Osteocyte (in vitro differentiated cells): ENCODE results near the gene MYOCD. TPM values are rescaled to one million over a fixed set of nuclear protein-coding genes. Genes with fewer than 3 reads are reported as not detected.

Source experiments
- DNase-seq: peaks from one replicate; pipeline ENCODE4 v3.0.0; 2021; ENCODE audit warnings: mixed read lengths; ENCODE audit not compliant: unreplicated experiment; ENCODE audit errors: extremely low spot score
- H3K27ac Mint-ChIP-seq: one replicate; pipeline ENCODE4 v1.8.0; 2021; ENCODE audit warnings: mild to moderate bottlenecking, mixed read lengths; ENCODE audit not compliant: unreplicated experiment
- H3K27me3 Mint-ChIP-seq: one replicate; pipeline ENCODE4 v1.8.0; 2021; ENCODE audit warnings: mixed read lengths; ENCODE audit not compliant: unreplicated experiment
- H3K36me3 Mint-ChIP-seq: one replicate; pipeline ENCODE4 v1.8.0; 2021; ENCODE audit warnings: mixed read lengths; ENCODE audit not compliant: unreplicated experiment
- H3K4me1 Mint-ChIP-seq: one replicate; pipeline ENCODE4 v1.8.0; 2021; ENCODE audit warnings: mixed read lengths; ENCODE audit not compliant: unreplicated experiment
- H3K4me3 Mint-ChIP-seq: one replicate; pipeline ENCODE4 v1.8.0; 2021; ENCODE audit warnings: mild to moderate bottlenecking, moderate library complexity, mixed read lengths; ENCODE audit not compliant: unreplicated experiment
- H3K9me3 Mint-ChIP-seq: one replicate; pipeline ENCODE4 v1.8.0; 2021; ENCODE audit warnings: mixed read lengths; ENCODE audit not compliant: unreplicated experiment
- CTCF ChIP-seq: fragments of 200-600 bp; sonication (generic); IDR thresholded peaks from 2 replicates; pipeline ENCODE4 v1.5.0; 2021; ENCODE audit warnings: antibody characterized with exemption, mild to moderate bottlenecking, moderate library complexity
- total RNA-seq: library from RNA; stranded (reverse); gene quantifications from 2 replicates; pipeline ENCODE4 v1.2.1, GENCODE V29; 2021

MYOCD gene
- total RNA-seq, 1 donor from 2014 or later, result 13.7 TPM

- Mint-ChIP-seq H3K4me3 (no peak overlapping the region), H3K36me3 (peaks cover 13% of the 10 kb centered on the region), H3K27ac (no peak overlapping the region), H3K4me1 (peaks cover 33% of the 10 kb centered on the region), H3K9me3 (no peaks in the 10 kb centered on the region), H3K27me3 (no peaks in the 10 kb centered on the region)
- TF ChIP-seq CTCF, result no peak
- no peak for DNase-seq
Observed at GRCh38 chr17:12732366-12732765, 66.7 kb downstream of the MYOCD start.

GRCh38 chr17:12734926-12735325, 69.2 kb downstream of the MYOCD start:
- H3K36me3 Mint-ChIP-seq, result peaks cover 27% of the 10 kb centered on the region
- no peak for DNase-seq
- no peak for TF ChIP-seq CTCF
- no peaks in the 10 kb centered on the region for H3K9me3 Mint-ChIP-seq
- no peak overlapping the region for H3K27ac Mint-ChIP-seq
- no peak overlapping the region for H3K4me3 Mint-ChIP-seq
- no peaks in the 10 kb centered on the region for H3K27me3 Mint-ChIP-seq
- peaks cover 13% of the 10 kb centered on the region for H3K4me1 Mint-ChIP-seq

- Mint-ChIP-seq H3K27ac (no peak overlapping the region), H3K9me3 (no peaks in the 10 kb centered on the region), H3K4me3 (no peak overlapping the region), H3K4me1 (peaks cover 9% of the 10 kb centered on the region), H3K27me3 (no peaks in the 10 kb centered on the region), H3K36me3 (peaks cover 31% of the 10 kb centered on the region)
- TF ChIP-seq CTCF, result no peak
- no peak for DNase-seq
Observed at GRCh38 chr17:12735517-12735916, 69.8 kb downstream of the MYOCD start.

GRCh38 chr17:12736526-12736925, 70.8 kb downstream of the MYOCD start:
- H3K27me3 Mint-ChIP-seq, result no peaks in the 10 kb centered on the region
- no peak overlapping the region for H3K27ac Mint-ChIP-seq
- peaks cover 4% of the 10 kb centered on the region for H3K4me1 Mint-ChIP-seq
- H3K36me3 Mint-ChIP-seq, result peaks cover 31% of the 10 kb centered on the region
- no peak overlapping the region for H3K4me3 Mint-ChIP-seq
- no peak for DNase-seq
- TF ChIP-seq CTCF, result no peak
- H3K9me3 Mint-ChIP-seq, result no peaks in the 10 kb centered on the region

- no peaks in the 10 kb centered on the region for H3K27me3 Mint-ChIP-seq
- TF ChIP-seq CTCF, result no peak
- DNase-seq, result no peak
- peaks cover 31% of the 10 kb centered on the region for H3K36me3 Mint-ChIP-seq
- no peaks in the 10 kb centered on the region for H3K9me3 Mint-ChIP-seq
- H3K4me1 Mint-ChIP-seq, result peaks cover 13% of the 10 kb centered on the region
- no peak overlapping the region for H3K27ac Mint-ChIP-seq
- no peak overlapping the region for H3K4me3 Mint-ChIP-seq
Observed at GRCh38 chr17:12737740-12738469, 72.2 kb downstream of the MYOCD start.
